Naive thymus-derived CD8-positive, alpha-beta T cell (primary cell): ENCODE measurements around the gene SET. TPM values are rescaled to one million over a fixed set of nuclear protein-coding genes. Genes with fewer than 3 reads are reported as not detected.

Experiments
- ATAC-seq, 2 donors: fragments of 150-1000 bp; cut with Tn5 transposase in 1 of 2; sonication (Bioruptor Pico), chemical (Tn5 transposase) in 1 of 2; 1 replicate in 1 of 2; 2 replicates in 1 of 2; pipeline ENCODE4 v1.10.0; 2021; ENCODE audit warnings: mild to moderate bottlenecking in 2 of 2, moderate library complexity in 2 of 2
- POLR2A ChIA-PET: fragments of 350-600 bp; sonication (Branson Sonifier 250); formaldehyde crosslinking; loops from one replicate; lab custom pipeline; 2021; ENCODE audit warnings: antibody characterized with exemption; lab: Charles Lee
- DNase-seq, 10 donors: peaks; one replicate each; pipeline versions ENCODE4 v3.0.0 to v3.0.0-alpha.2; 2020 to 2022
- H3K27ac Mint-ChIP-seq, 10 donors: one replicate each; pipeline ENCODE4 v1.8.0; 2020 to 2022; ENCODE audit warnings: mild to moderate bottlenecking in 10 of 10, mixed read lengths in 10 of 10, moderate library complexity in 4 of 10, inconsistent platforms in 1 of 10
- H3K27me3 Mint-ChIP-seq, 5 donors: one replicate each; pipeline ENCODE4 v1.8.0; 2021 to 2022; ENCODE audit warnings: mixed read lengths in 5 of 5
- H3K36me3 Mint-ChIP-seq, 3 donors: one replicate each; pipeline ENCODE4 v1.8.0; 2020 to 2022; ENCODE audit warnings: mixed read lengths in 3 of 3, mild to moderate bottlenecking in 2 of 3, inconsistent platforms in 1 of 3
- H3K4me1 Mint-ChIP-seq, 4 donors: one replicate each; pipeline ENCODE4 v1.8.0; 2021 to 2022; ENCODE audit warnings: mixed read lengths in 4 of 4
- H3K4me3 Mint-ChIP-seq, 10 donors: one replicate each; pipeline ENCODE4 v1.8.0; 2020 to 2022; ENCODE audit warnings: mild to moderate bottlenecking in 10 of 10, mixed read lengths in 10 of 10, moderate library complexity in 6 of 10, inconsistent platforms in 1 of 10
- H3K9me3 Mint-ChIP-seq, 9 donors: one replicate each; pipeline ENCODE4 v1.8.0; 2020 to 2022; ENCODE audit warnings: mixed read lengths in 9 of 9, mild to moderate bottlenecking in 3 of 9, inconsistent platforms in 1 of 9, moderate library complexity in 1 of 9
- polyA plus RNA-seq, 3 donors: library from polyadenylated mRNA; unstranded; fragments of 300-500 nt; fragmentation: Illumina TruSeq; gene quantifications; one replicate each; pipeline ENCODE4 v1.2.3, GENCODE V29; 2021
- total RNA-seq, 8 experiments: library from RNA in 2 of 8; stranded (reverse) in 2 of 8; gene quantifications; one replicate each; pipeline ENCODE4 v1.2.3 and lab custom pipeline; 2021 to 2026

The SET gene
- total and polyA plus RNA-seq, 5 experiments from 2014 or later = 179 to 325 (median 229) TPM

GRCh38 chr9:128716581-128717254 is 27.7 kb downstream of the SET start:
- peaks cover 0 to 2% (median under 1%) of the 10 kb centered on the region in 4 donors for H3K4me1 Mint-ChIP-seq
- H3K27ac Mint-ChIP-seq = peak overlapping the region in 1 of 10 donors; percentile 72
- H3K4me3 Mint-ChIP-seq = no peak overlapping the region
- no peaks in the 10 kb centered on the region for H3K27me3 Mint-ChIP-seq
- peaks cover 0 to 9% (median 0%) of the 10 kb centered on the region in 3 donors for H3K36me3 Mint-ChIP-seq
- ATAC-seq (no peak), DNase-seq (no peak)
- no peaks in the 10 kb centered on the region for H3K9me3 Mint-ChIP-seq
- POLR2A ChIA-PET = interaction anchor here (0.7 to 0.8 kb wide), 2 partner anchors 354 to 419 kb away, joined by 3 to 4 read pairs; no protein-coding TSS in a partner anchor

- POLR2A ChIA-PET = interaction anchor here (0.6 to 1.7 kb wide), 3 partner anchors 15 to 101 kb away, joined by 4 to 6 read pairs (median 4); partner anchors contain the start of gene SET
- H3K27me3 Mint-ChIP-seq = no peaks in the 10 kb centered on the region
- H3K27ac Mint-ChIP-seq = no peak overlapping the region
- peaks cover 8 to 14% (median 10%) of the 10 kb centered on the region in 4 donors for H3K4me1 Mint-ChIP-seq
- ATAC-seq (no peak), DNase-seq (no peak)
- H3K9me3 Mint-ChIP-seq = no peaks in the 10 kb centered on the region
- H3K4me3 Mint-ChIP-seq = no peak overlapping the region
- H3K36me3 Mint-ChIP-seq = peaks cover 0 to 12% (median 0%) of the 10 kb centered on the region in 3 donors
Measured at GRCh38 chr9:128718047-128718446, 29.0 kb downstream of the SET start.

- H3K36me3 Mint-ChIP-seq = peaks cover 0 to 12% (median 0%) of the 10 kb centered on the region in 3 donors
- H3K27me3 Mint-ChIP-seq = no peaks in the 10 kb centered on the region
- POLR2A ChIA-PET = interaction anchor here (0.7 to 1.7 kb wide), 2 partner anchors 29 to 143 kb away, joined by 3 to 6 read pairs; partner anchors contain the start of gene SET
- ATAC-seq (no peak), DNase-seq (no peak)
- H3K27ac Mint-ChIP-seq = no peak overlapping the region
- peaks cover 10 to 18% (median 12%) of the 10 kb centered on the region in 4 donors for H3K4me1 Mint-ChIP-seq
- H3K4me3 Mint-ChIP-seq = no peak overlapping the region
- no peaks in the 10 kb centered on the region for H3K9me3 Mint-ChIP-seq
Measured at GRCh38 chr9:128718475-128718874, 29.5 kb downstream of the SET start.

DNA sequence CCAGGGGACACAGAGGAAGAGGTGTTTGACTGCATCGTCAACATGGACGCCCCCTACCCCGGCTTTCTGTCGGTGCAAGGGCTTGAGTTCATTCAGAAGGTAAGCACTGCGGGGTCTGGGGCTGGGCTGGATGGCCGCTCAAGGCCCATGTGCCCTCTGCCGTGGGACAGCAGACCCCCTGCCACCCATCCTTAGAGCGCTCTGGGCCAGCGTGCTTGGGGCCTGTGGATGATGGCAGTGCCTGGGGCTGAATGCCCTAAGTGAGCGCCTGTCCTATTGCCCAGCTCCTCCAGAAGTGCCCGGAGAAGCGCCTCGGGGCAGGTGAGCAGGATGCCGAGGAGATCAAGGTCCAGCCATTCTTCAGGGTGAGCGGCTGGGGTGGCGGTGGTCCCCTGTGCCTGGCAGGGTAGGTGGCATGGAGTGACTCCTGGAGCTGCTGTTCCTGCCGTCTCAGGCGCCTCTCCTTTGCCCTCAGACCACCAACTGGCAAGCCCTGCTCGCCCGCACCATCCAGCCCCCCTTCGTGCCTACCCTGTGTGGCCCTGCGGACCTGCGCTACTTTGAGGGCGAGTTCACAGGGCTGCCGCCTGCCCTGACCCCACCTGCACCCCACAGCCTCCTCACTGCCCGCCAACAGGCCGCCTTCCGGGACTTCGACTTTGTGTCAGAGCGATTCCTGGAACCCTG is 31.0 kb downstream of the SET start:
- POLR2A ChIA-PET = no interaction called here
- Mint-ChIP-seq H3K27me3 (no peaks in the 10 kb centered on the region), H3K4me3 (peak overlapping the region in 1 of 10 donors; percentile 41), H3K9me3 (no peaks in the 10 kb centered on the region), H3K4me1 (peaks cover 21 to 31% (median 25%) of the 10 kb centered on the region in 4 donors), H3K27ac (peak overlapping the region in 2 of 10 donors; percentile 43 to 50), H3K36me3 (peaks cover 0 to 12% (median 0%) of the 10 kb centered on the region in 3 donors)
- no peak for DNase-seq
- ATAC-seq = no peak

- Mint-ChIP-seq H3K27me3 (no peaks in the 10 kb centered on the region), H3K4me1 (peaks cover 21 to 33% (median 31%) of the 10 kb centered on the region in 4 donors), H3K36me3 (peaks cover 0 to 12% (median 0%) of the 10 kb centered on the region in 3 donors), H3K4me3 (no peak overlapping the region), H3K27ac (peak overlapping the region in 3 of 10 donors; percentile 50 to 70 (median 52)), H3K9me3 (no peaks in the 10 kb centered on the region)
- ATAC-seq (no peak), DNase-seq (no peak)
- POLR2A ChIA-PET = interaction anchor here (1.2 kb wide), 1 partner anchor 20 kb away, joined by 7 read pairs; no protein-coding TSS in a partner anchor
Measured at GRCh38 chr9:128720841-128721486, 31.9 kb downstream of the SET start.

GRCh38 chr9:128721487-128722010 is 32.5 kb downstream of the SET start:
- Mint-ChIP-seq H3K27me3 (no peaks in the 10 kb centered on the region), H3K4me1 (peaks cover 21 to 36% (median 33%) of the 10 kb centered on the region in 4 donors), H3K36me3 (peaks cover 0 to 12% (median 0%) of the 10 kb centered on the region in 3 donors), H3K9me3 (no peaks in the 10 kb centered on the region), H3K27ac (peak overlapping the region in 3 of 10 donors; percentile 62 to 95 (median 95)), H3K4me3 (peak overlapping the region in 3 of 10 donors; percentile 32 to 95 (median 92))
- POLR2A ChIA-PET = interaction anchor here (1.2 kb wide), 1 partner anchor 21 kb away, joined by 7 read pairs; no protein-coding TSS in a partner anchor
- DNase-seq (no peak), ATAC-seq (no peak)

DNA sequence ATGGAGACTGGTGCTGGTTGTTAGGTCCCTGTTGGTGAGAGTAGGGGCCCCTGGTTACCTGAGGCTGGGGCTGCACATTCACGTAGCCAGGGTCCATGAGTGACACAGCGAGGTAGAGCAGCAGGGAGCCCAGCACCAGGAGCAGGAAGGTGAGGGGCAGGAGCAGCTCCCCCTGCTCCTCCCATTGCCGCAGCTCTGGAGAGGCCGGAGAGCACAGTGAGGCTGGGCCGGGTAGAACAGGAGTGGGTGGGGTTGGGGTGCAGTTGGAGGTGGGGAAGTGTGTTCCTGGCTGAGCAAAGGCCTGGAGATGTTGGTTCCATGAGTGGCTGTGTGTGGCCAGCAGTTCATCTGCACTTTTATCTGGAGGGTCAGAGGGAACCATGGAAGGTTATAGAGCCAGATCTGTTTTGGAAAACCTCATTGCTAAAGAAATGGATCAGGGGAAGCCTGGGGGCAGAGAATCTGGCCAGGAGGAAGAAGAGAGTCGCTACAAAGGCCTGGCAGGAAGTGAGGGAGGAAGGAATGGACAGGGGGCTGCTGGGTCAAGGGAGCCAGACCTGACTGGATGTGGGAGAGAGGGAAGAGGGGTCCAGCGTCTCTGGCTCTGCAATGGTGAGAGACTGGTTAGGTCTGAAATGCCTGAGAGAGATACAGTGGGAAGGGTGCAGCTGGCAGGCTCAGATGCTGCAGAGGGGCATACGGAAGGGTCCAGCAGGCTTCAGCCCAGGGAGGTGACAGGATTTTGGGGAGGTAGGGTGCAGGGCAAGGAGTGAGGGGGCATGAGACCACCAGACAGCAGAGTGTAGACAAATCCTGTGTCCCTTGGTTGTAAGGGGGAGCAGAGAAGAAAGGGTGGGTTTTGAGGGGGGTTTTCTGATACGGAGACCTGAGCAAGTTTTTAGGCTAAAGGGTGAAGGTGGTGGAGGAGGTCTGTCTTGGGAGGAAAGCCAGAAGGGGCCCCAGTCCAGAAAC is 33.6 kb downstream of the SET start:
- H3K27ac Mint-ChIP-seq = peak overlapping the region; percentile 78 to 95 (median 92)
- POLR2A ChIA-PET = interaction anchor here (0.6 to 1.9 kb wide), 2 partner anchors 13 to 38 kb away, joined by 3 to 10 read pairs; no protein-coding TSS in a partner anchor
- no peak for DNase-seq
- H3K27me3 Mint-ChIP-seq = no peaks in the 10 kb centered on the region
- no peaks in the 10 kb centered on the region for H3K9me3 Mint-ChIP-seq
- ATAC-seq = no peak
- H3K36me3 Mint-ChIP-seq = peaks cover 0 to 13% (median 0%) of the 10 kb centered on the region in 3 donors
- H3K4me1 Mint-ChIP-seq = peaks cover 22 to 45% (median 36%) of the 10 kb centered on the region in 4 donors
- peak overlapping the region; percentile 81 to 95 (median 92) for H3K4me3 Mint-ChIP-seq

DNA sequence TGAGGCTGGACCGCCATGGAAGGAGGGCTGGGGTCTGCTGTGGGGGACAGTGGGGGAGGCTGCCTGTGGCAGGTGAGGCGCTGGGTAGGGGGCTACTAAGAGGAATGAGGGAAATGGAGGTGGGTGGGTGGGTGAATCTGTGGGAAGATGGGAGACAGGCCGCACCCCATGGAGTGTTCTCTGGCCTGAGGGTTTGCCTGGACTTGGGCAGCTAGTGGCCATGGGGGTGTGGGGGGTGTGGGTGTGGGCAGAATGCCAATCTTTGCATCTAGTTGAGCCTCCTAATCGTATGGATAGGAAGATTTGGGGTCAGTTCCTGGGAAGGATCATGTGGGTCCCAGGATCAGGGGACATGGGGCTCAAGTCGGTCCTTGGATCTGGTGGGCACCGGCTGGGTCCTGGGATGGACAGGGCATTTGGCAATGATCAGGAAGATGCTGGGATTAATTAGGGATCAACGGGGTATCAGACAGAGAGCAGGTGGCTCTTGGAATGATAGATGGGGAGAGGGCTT is 34.4 kb downstream of the SET start:
- Mint-ChIP-seq H3K9me3 (no peaks in the 10 kb centered on the region), H3K4me3 (peak overlapping the region; percentile 85 to 95 (median 92)), H3K27ac (peak overlapping the region; percentile 84 to 96 (median 94)), H3K36me3 (peaks cover 0 to 13% (median 0%) of the 10 kb centered on the region in 3 donors), H3K27me3 (no peaks in the 10 kb centered on the region), H3K4me1 (peaks cover 22 to 48% (median 38%) of the 10 kb centered on the region in 4 donors)
- POLR2A ChIA-PET = interaction anchor here (0.6 to 2.6 kb wide), 10 partner anchors 9 to 862 kb away, joined by 3 to 25 read pairs (median 6); partner anchors contain the start of genes DYNC2I2, ENDOG, SET and TBC1D13
- ATAC-seq (no peak), DNase-seq (no peak)

GRCh38 chr9:128723866-128724743 is 35.1 kb downstream of the SET start, which contains the start of gene ZDHHC12:
TSS of gene ZDHHC12 (minus strand) at chr9:128724127. CDS start at chr9:128724093, 34 bp downstream.
- Mint-ChIP-seq H3K4me1 (peaks cover 22 to 48% (median 38%) of the 10 kb centered on the region in 4 donors), H3K36me3 (peaks cover 0 to 13% (median 0%) of the 10 kb centered on the region in 3 donors), H3K27me3 (no peaks in the 10 kb centered on the region), H3K9me3 (no peaks in the 10 kb centered on the region), H3K4me3 (peak within 1 kb of the TSS; percentile 85 to 95 (median 92)), H3K27ac (peak within 1 kb of the TSS; percentile 91 to 99 (median 94))
- POLR2A ChIA-PET = interaction anchor here (0.6 to 2.6 kb wide), 20 partner anchors 9 to 862 kb away, joined by 3 to 25 read pairs (median 4); partner anchors contain the start of genes BBLN, DYNC2I2, ENDOG and PKN3
- ATAC-seq (peak; percentile 98), DNase-seq (peak; percentile 97 to 100 (median 99))

- DNase-seq (peak in 2 of 10 donors; percentile 15 to 20), ATAC-seq (no peak)
- Mint-ChIP-seq H3K4me1 (peaks cover 24 to 48% (median 38%) of the 10 kb centered on the region in 4 donors), H3K27ac (peak overlapping the region; percentile 88 to 99 (median 92)), H3K4me3 (peak overlapping the region; percentile 85 to 95 (median 92)), H3K9me3 (no peaks in the 10 kb centered on the region), H3K36me3 (peaks cover 0 to 13% (median 0%) of the 10 kb centered on the region in 3 donors), H3K27me3 (no peaks in the 10 kb centered on the region)
- POLR2A ChIA-PET = interaction anchor here (0.6 to 2.6 kb wide), 18 partner anchors 10 to 565 kb away, joined by 3 to 25 read pairs (median 4); partner anchors contain the start of genes BBLN, DYNC2I2, ENDOG and PKN3
Measured at GRCh38 chr9:128724744-128725211, 35.8 kb downstream of the SET start.
